GM12872 (cell line): Measurements from ENCODE around the gene FAM120A.

Experiments
- CTCF ChIP-seq: IDR thresholded peaks from 3 replicates; pipeline ENCODE4 v1.5.1; 2011; ENCODE audit warnings: low read depth, mild to moderate bottlenecking, low read length, moderate library complexity; ENCODE audit not compliant: insufficient read depth

The FAM120A gene

GRCh38 chr9:93597871-93598646, 146.6 kb downstream of the FAM120A start:
- TF ChIP-seq CTCF: no peak

- no peak for TF ChIP-seq CTCF
Measured at GRCh38 chr9:93598647-93599241, 147.3 kb downstream of the FAM120A start.

GRCh38 chr9:93599571-93600403, 148.3 kb downstream of the FAM120A start:
- no peak for TF ChIP-seq CTCF

GRCh38 chr9:93600504-93600903, 149.0 kb downstream of the FAM120A start:
- no peak for TF ChIP-seq CTCF

- no peak for TF ChIP-seq CTCF
Measured at GRCh38 chr9:93601063-93601462, 149.6 kb downstream of the FAM120A start.

GRCh38 chr9:93601666-93602065, 150.2 kb downstream of the FAM120A start:
- TF ChIP-seq CTCF: no peak

- TF ChIP-seq CTCF: no peak
Measured at GRCh38 chr9:93603011-93603410, 151.5 kb downstream of the FAM120A start.
